H1 (cell line): Measurements from ENCODE around the gene RTF1. TPM values are rescaled to one million over a fixed set of nuclear protein-coding genes. Genes with fewer than 3 reads are reported as not detected.

Experiments used
- BACH1 ChIP-seq: IDR thresholded peaks from 2 replicates; pipeline ENCODE4 v1.6.1; 2012; ENCODE audit warnings: low read length, improper control_type of control experiment
- polyA plus RNA-seq, 7 experiments: library from polyadenylated mRNA; depleted of rRNA in 3 of 7; stranded (reverse) in 5 of 7; unstranded in 2 of 7; fragments of >200 nt in 5 of 7; fragments of 200-250 nt in 2 of 7; gene quantifications; 1 replicate in 5 of 7; 2 replicates in 1 of 7; 4 replicates in 1 of 7; pipeline versions ENCODE4 v1.2.1 to v1.2.3, GENCODE V29; 2011 to 2013; ENCODE audit warnings: missing spikeins in 2 of 7, mixed read lengths in 2 of 7
- total RNA-seq: library from RNA; stranded (reverse); fragmentation: NEBNext Ultra II Directional; extraction: Animal tissue kit (Norgen Biotek cat#: 25700); gene quantifications from 2 replicates; pipeline ENCODE4 v1.2.1, GENCODE V29; 2021

Gene RTF1
- total and polyA plus RNA-seq, 2 of the 8 experiments (the other 6 are each of a cell fraction or from before 2014, with no cell fraction given) = 22.6 to 47.7 TPM

GRCh38 chr15:41511899-41512369, 95.0 kb downstream of the RTF1 start (continued):
- TF ChIP-seq BACH1 = no peak
